ENCODE measurements around the gene TGM1. TPM values are rescaled to one million over a fixed set of nuclear protein-coding genes. Genes with fewer than 3 reads are reported as not detected.

Gene TGM1
- total and polyA plus RNA-seq, 10 of the 15 experiments (the other 5 are each of a cell fraction or from before 2014, with no cell fraction given): 0.05 to 5.9 (median 1.8) TPM

- H3K27me3 ChIP-seq (replicated peaks in 1 of 2; ENCODE audit: control insufficient read depth in 2 of 2, insufficient read depth in 2 of 2, low read length in 1 of 2): no peaks in the 10 kb centered on the region
- WGBS (ENCODE audit: insufficient coverage, insufficient replicate concordance, low lambda C conversion rate, missing lambda C conversion rate): under 1% methylated on average over 53 of the region's 53 CpGs
- ChIA-PET RAD21 (ENCODE audit: unreplicated experiment) (interaction anchor here (0.7 to 3.6 kb wide), 10 partner anchors 8 to 104 kb away, joined by 3 to 23 read pairs (median 8); partner anchors contain the start of genes CIDEB, IPO4, IRF9 and TINF2), SMC1A (ENCODE audit: uncharacterized antibody, unreplicated experiment) (interaction anchor here (0.8 to 2.1 kb wide), 17 partner anchors 10 to 891 kb away, joined by 3 to 8 read pairs (median 4); partner anchors contain the start of genes DCAF11, IRF9, NRL and RABGGTA), POLR2A (interaction anchor here (0.7 to 4.3 kb wide), 26 partner anchors 18 to 132 kb away, joined by 3 to 50 read pairs (median 4); partner anchors contain the start of genes DCAF11, EMC9, IPO4 and IRF9), CTCF (interaction anchor here (0.6 to 6.3 kb wide), 22 partner anchors 13 to 218 kb away, joined by 3 to 54 read pairs (median 4); partner anchors contain the start of genes CIDEB, IPO4, IRF9 and PSME2)
- H3K9me3 ChIP-seq (replicated peaks; ENCODE audit: control insufficient read depth, insufficient read depth, low read length): no peaks in the 10 kb centered on the region
- peak within 1 kb of the TSS; percentile 89 for H3K27ac ChIP-seq (ENCODE audit: control insufficient read depth, insufficient read depth)
- in situ Hi-C loops (cut with MboI): no loop called here
- peaks cover 19% of the 10 kb centered on the region for H3K79me2 ChIP-seq (ENCODE audit: control insufficient read depth, insufficient read depth, low read length)
- peak within 1 kb of the TSS; percentile 91 for H3K9ac ChIP-seq (ENCODE audit: control insufficient read depth, insufficient read depth, low read length)
- H3K4me1 ChIP-seq (ENCODE audit: control insufficient read depth, insufficient read depth, low read length): peaks cover 15% of the 10 kb centered on the region
- intact Hi-C loops (cut with micrococcal nuclease; ENCODE audit: unreplicated experiment): loop anchor here (1.0 to 10.0 kb wide), 4 partner anchors 17 to 198 kb away; partner anchors contain the start of genes GMPR2 and NEDD8
- peaks cover 4 to 23% of the 10 kb centered on the region in 2 experiments for H3K36me3 ChIP-seq (ENCODE audit: control insufficient read depth in 2 of 2, insufficient read depth in 2 of 2, low read length in 1 of 2)
- peak; percentile 98 for FAIRE-seq
- no peaks in the 10 kb centered on the region for H4K20me1 ChIP-seq (ENCODE audit: control insufficient read depth, insufficient read depth)
- BruUV-seq (replicated peaks): no TSS peak
- peak; percentile 92 for DNase-seq (ENCODE audit: low read depth, low spot score)
- H2AFZ ChIP-seq (ENCODE audit: control insufficient read depth, low read depth, low read length): peak within 1 kb of the TSS; percentile 69
- peak; percentile 88 for ATAC-seq
- H3K4me3 ChIP-seq: peak within 1 kb of the TSS; percentile 73
- H3K4me2 ChIP-seq (ENCODE audit: control insufficient read depth, insufficient read depth): peak within 1 kb of the TSS; percentile 85
- TF ChIP-seq IKZF1 (conservative IDR thresholded peaks at IDR 0.05): peak; percentile 90
- TF ChIP-seq CEBPZ (IDR thresholded peaks at IDR 0.05; ENCODE audit: low read depth, low read length): no peak
- no peak for TF ChIP-seq MEF2A (IDR thresholded peaks at IDR 0.05; ENCODE audit: insufficient read depth, low read depth, low read length)
- 0 out of 2 replicates have a peak, but pooled peaks have one; percentile 35 for TF ChIP-seq ELK1 (IDR thresholded peaks at IDR 0.05; ENCODE audit: low read depth, low read length)
- no peak for TF ChIP-seq NRF1 (conservative IDR thresholded peaks at IDR 0.05; ENCODE audit: low read depth, low read length)
- no peak for TF ChIP-seq CUX1 (IDR thresholded peaks at IDR 0.05; ENCODE audit: insufficient replicate concordance, low read depth, low read length)
- TF ChIP-seq HSF1 (IDR thresholded peaks at IDR 0.05; ENCODE audit: low read depth, low read length): no peak
- TF ChIP-seq KDM1A (IDR thresholded peaks at IDR 0.05; ENCODE audit: borderline replicate concordance): no peak
- TF ChIP-seq RAD51 (IDR thresholded peaks at IDR 0.05): peak; percentile 100
These were observed 49.8 kb downstream of the TGM1 start, which contains the start of gene CHMP4A for GRCh38 chr14:24212924-24213865. Gene CHMP4A, minus strand, starts transcription at chr14:24213488. Its CDS starts 49 bp downstream, at chr14:24213439.
